AG09309 (cell line): ENCODE measurements around the gene OLFML1.

ENCODE experiments used
- DNase-seq: peaks from one replicate; pipeline ENCODE4 v3.0.0-alpha.2; 2010; ENCODE audit warnings: low read depth
- H3K4me3 ChIP-seq: 2 replicates; pipeline ENCODE4 v1.5.1; 2011; ENCODE audit warnings: mild to moderate bottlenecking, low read depth, low read length, moderate library complexity; ENCODE audit not compliant: control insufficient read depth
- CTCF ChIP-seq: IDR thresholded peaks from 2 replicates; pipeline ENCODE4 v1.5.1; 2011; ENCODE audit warnings: mild to moderate bottlenecking, low read depth, low read length, inconsistent platforms; ENCODE audit not compliant: insufficient read depth, control insufficient read depth; ENCODE audit errors: missing control alignments

Gene OLFML1

DNA sequence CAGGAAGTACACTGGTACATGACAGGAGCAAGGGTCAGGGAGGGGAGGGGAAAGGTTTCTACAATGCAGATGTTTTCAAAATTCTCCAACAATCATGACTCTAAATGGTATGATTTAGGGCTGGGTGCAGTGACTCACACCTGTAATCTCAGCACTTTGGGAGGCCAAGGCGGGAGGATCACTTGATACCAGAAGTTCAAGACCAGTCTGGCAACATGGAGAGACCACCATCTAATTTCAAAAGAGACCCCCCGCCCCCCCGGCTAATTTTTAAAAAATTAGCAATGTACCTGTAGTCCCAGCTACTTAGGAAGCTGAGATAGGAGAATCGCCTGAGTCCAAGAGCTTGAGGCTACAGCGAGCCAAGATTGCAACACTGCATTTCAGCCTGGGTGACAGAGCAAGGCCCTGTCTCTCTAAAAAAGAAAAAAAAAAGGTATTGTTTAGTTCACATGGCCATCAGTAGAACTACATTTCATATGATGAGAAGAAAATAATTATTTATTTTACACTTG is 15.9 kb upstream of the OLFML1 start:
- TF ChIP-seq CTCF, result no peak
- DNase-seq, result no peak
- no peak overlapping the region for H3K4me3 ChIP-seq

- no peak for TF ChIP-seq CTCF
- DNase-seq, result no peak
- no peak overlapping the region for H3K4me3 ChIP-seq
These were observed 14.2 kb upstream of the OLFML1 start for GRCh38 chr11:7471071-7471470.

- no peak overlapping the region for H3K4me3 ChIP-seq
- no peak for TF ChIP-seq CTCF
- DNase-seq, result no peak
These were observed 11.6 kb upstream of the OLFML1 start for GRCh38 chr11:7473717-7474116.

- no peak for TF ChIP-seq CTCF
These were observed 5.2 kb upstream of the OLFML1 start for GRCh38 chr11:7480113-7480512.

GRCh38 chr11:7484131-7484530 is 1.2 kb upstream of the OLFML1 start:
- no peak overlapping the region for H3K4me3 ChIP-seq
- TF ChIP-seq CTCF, result no peak
- DNase-seq, result no peak

More at GRCh38 chr11:7480113-7480512, 5.2 kb upstream of the OLFML1 start:
- DNase-seq, result peak; percentile 42
- no peak overlapping the region for H3K4me3 ChIP-seq

DNA sequence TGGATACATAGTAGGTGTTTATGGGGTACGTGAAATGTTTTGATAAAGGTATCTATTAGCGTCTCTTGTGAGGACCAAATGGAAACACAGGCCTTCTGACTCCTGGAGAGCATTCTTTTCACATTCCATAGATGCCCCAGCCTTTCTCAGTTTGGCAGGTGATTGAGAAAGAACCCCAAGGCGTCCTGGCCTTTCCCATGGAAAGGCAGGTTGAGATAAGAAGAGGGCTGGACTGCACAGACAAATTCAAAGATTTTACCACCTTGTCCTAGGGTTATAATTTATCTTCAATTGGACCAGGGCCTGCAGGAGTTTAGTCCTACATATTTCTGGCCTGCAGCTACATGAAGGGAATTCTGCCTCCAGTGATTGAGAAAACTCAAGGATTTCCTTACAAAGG is 661 bp upstream of the OLFML1 start:
- TF ChIP-seq CTCF, result no peak
- no peak overlapping the region for H3K4me3 ChIP-seq
- DNase-seq, result no peak
